Stimulated activated CD8-positive, alpha-beta memory T cell treated with anti-CD3 and anti-CD28 coated beads, Interleukin-7, amount 100 ng/mL, for 4 hours (primary cell): ENCODE measurements around the gene TMEM214.

Experiments
- DNase-seq, 2 donors: peaks; one replicate each; pipeline ENCODE4 v3.0.0-alpha.2; 2020; ENCODE audit warnings: low read depth in 2 of 2

The TMEM214 gene

GRCh38 chr2:27032495-27033252, at the start of gene TMEM214:
TMEM214 (plus strand) TSS chr2:27032965; CDS start chr2:27033016, 51 bp downstream.
- DNase-seq, result peak; percentile 48 to 75

GRCh38 chr2:26983746-26984145, 49.0 kb upstream of the TMEM214 start:
- DNase-seq, result no peak

- DNase-seq, result no peak
Observed at GRCh38 chr2:26985807-26986206, 47.0 kb upstream of the TMEM214 start.

GRCh38 chr2:26986576-26986975, 46.2 kb upstream of the TMEM214 start:
- DNase-seq, result no peak

DNA sequence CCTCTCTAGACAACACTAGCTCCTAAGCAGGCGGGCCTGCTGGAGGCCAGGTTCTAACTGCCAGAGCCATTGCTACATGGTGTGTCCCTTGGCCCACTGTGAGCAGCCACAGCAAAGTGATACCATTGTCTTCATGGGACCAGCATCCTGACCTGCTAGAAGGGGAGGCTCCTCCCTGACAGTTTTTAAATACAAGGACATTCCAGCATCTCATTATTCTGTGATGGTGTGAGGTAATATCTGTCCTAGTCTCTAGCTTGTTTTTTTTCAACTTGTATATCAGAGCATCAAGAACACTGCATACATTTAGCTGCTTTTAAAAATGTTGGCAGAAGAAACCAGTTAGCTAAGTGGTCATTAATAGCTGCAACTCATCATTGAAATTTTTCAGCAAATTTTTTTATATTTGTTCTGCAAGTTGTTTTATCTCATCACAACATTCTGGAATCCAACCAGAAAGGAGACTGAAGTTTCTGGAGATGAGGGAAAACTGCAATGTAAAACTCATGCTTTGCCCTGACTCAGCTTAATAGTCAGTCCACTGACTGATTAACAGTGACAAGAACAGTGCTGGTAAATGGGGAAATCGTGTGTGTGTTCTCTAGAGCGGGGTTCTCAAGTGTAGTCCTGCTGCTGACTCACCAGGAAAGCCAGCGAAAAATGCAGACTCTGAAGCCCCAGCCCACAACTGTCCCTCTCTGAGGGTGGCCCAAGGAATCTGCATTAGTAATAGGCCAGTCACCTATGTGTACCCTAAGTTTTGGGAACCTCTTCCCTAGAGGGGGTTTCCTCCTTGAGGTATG, 44.5 kb upstream of the TMEM214 start:
- DNase-seq, result no peak

GRCh38 chr2:26989156-26989555, 43.6 kb upstream of the TMEM214 start:
- no peak for DNase-seq

DNA sequence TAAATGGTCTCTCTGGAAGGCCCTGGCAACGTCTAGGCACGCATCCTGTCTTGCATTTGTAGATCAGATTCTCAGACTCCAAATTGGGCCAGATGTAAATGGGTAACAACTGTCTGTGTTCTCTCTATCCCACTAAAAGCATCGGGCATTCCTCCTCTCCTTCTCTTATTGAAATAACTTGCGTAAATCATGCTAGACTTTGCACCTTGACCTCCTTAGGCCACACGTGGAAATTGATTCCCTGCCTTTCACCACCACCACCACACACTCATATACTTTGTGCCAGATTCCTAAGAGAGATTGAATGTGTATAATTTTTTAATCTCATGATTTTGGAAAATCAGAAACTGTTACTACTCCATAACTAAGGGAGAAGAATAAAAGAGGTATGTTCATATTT, 41.0 kb upstream of the TMEM214 start:
- DNase-seq, result no peak

GRCh38 chr2:26993768-26994167, 39.0 kb upstream of the TMEM214 start:
- no peak for DNase-seq

DNA sequence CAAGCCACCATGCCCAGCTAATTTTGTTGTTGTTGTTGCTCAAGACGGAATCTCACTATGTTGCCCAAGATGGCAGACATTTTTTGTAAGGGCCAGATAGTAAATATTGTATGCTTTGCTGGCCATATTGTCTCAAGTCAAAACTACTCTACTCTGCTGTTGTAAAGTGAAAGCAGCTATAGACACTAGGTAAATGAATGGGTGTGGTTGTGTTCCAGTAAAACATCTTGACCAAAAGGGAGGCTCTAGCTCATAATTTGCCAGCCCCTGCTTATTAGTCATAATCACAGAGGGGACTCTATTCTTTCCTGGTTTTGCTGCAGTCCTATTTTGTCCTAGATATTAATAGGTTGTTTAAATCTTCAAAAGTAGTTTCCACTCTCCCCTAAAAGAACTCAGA, 37.8 kb upstream of the TMEM214 start:
- no peak for DNase-seq

DNA sequence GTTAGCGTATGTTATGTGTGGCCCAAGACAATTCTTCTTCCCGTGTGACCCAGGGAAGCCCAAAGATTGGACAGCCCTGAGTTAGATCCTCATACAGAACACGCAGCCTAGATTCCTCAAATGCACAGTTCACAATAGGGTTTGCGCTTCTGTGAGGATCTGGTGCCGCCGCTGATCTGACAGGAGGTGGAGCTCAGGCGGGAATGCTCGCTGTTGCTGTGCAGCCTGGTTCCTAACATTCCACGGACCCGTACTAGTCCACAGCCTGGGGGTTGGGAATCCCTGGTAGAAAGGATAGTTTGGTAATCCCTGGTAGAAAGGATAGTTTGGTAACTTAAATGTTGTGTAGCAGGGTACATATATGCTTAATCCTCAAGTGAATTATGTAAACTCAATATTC, 35.4 kb upstream of the TMEM214 start:
- DNase-seq, result no peak

GRCh38 chr2:26998323-26998722, 34.4 kb upstream of the TMEM214 start:
- DNase-seq, result no peak

DNA sequence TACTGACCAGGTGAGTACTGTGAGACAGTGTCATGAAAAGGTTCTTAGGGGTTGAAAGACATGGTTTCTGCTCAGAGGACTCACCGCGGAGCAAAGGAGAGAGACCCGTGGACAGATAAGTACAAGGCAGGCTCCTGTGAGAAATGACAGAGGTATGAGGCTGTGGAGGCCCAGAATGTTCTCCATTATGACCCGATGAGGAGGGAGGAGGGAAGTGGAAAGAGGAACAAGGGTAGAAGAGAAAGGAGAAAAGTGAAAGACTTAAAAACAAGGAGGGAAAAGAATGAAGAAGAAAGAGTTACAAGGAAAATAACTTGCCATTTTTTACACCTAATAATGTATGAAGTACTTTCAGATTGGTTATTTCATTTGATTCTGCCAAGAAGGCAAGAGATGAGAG, 32.5 kb upstream of the TMEM214 start:
- no peak for DNase-seq

DNA sequence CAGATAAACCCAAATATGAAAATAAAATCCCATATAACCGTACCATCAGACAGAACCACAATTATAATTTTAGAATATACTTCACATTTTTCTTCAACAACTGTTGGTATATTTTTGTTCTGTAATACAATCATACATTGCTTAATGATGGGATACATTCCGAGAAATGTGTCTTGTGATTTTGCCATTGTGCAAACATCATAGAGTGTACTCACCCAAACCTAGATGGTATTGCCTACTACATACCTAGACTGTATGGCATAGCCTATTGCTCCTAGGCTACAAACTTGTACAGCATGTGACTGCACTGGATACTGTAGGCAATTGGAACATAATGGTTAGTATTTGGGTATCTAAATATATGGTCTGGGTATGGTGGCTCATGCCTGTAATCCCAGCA, 31.8 kb upstream of the TMEM214 start:
- DNase-seq, result no peak

DNA sequence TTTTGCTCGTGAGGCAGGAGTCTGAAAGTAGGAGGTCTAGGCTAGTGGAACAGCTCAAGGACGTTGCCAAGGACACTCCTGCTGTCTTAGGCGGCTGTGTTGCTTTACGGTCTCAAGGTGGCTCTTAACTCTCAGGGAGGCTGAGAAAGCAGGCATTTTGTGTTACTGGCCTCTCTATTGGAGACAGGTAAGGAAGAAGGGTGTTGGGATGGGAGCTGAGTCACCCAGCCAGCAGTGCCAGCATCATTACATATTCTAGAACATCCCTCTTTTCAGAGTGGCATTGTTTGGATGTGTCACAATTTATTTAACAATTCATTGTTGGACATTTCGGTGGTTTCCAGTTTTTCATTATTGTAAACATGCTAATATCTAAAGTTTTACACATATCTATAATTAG, 30.8 kb upstream of the TMEM214 start:
- DNase-seq, result no peak

DNA sequence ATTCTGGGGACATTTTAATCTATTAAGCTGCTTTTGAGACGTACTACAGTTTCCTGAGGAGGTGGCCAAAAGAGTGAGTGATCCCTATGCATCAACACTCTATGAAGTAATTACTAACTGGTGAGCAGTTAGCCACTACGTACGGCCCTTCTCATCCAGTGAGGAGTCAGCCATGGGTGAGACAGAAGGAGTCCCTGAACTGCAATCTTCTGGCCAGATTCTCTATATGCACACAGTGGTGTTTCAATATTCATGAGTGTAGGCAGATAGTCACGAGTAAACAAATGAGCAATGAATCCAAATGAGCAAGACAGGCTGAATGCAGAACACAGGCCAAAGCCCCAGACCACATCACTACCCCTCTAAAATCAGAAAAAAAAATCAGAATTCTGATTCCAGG, 29.8 kb upstream of the TMEM214 start:
- no peak for DNase-seq

DNA sequence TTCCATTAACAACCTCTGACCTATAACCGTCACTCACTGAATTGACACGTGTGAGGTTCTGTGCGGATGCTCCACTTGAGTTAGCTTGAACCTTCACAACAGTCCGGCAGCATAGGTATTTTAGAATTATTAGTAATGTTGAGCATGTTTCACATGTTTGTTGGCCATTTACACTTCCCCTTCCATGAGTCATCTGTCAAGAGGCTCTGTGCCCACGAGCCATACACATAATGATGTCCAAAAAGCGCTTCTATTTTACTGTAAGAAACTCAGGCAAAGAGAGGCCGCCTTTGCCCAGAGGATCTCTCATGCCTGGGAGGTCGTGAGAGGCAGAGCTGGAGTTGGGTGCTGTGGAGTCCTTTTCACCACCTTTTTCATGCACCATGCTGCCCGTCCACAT, 28.9 kb upstream of the TMEM214 start:
- DNase-seq, result no peak

DNA sequence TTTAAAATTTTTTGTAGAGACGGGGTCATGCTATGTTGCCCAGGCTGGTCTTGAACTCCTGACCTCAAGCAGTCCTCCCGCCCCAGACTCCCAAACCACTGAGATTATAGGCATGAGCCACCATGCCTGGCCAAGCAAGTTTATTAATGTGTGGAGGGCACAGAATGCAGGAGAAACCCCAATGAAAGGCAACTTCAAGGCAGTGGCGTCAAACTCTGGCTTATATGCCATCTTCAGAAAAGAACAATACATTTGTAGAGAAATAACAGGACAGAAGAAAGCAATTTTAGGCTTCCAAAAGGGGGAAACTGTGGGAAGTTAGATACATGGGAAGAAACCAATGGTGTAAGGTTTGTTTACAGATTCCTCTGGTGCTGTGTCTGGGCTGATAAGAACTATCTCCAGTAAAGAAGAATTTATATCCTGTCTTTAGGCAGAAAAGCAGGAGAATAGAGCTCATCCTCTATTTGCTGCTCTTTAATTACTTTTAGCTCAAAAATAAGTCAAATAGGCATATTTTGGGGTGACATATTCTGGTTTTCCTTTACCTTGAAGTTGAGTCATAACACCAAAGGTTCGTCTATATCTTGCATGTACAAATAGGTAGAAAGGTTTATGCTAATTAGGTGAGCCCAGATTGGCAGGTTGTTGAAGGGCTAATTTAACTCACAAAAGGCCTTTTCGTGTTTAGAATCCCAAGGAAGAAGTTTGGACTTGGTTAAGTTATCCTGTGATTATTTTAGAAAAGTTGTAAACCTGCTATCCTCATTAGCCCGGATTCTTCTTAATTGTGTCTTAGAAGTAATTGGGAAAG, 26.0 kb upstream of the TMEM214 start:
- no peak for DNase-seq

DNA sequence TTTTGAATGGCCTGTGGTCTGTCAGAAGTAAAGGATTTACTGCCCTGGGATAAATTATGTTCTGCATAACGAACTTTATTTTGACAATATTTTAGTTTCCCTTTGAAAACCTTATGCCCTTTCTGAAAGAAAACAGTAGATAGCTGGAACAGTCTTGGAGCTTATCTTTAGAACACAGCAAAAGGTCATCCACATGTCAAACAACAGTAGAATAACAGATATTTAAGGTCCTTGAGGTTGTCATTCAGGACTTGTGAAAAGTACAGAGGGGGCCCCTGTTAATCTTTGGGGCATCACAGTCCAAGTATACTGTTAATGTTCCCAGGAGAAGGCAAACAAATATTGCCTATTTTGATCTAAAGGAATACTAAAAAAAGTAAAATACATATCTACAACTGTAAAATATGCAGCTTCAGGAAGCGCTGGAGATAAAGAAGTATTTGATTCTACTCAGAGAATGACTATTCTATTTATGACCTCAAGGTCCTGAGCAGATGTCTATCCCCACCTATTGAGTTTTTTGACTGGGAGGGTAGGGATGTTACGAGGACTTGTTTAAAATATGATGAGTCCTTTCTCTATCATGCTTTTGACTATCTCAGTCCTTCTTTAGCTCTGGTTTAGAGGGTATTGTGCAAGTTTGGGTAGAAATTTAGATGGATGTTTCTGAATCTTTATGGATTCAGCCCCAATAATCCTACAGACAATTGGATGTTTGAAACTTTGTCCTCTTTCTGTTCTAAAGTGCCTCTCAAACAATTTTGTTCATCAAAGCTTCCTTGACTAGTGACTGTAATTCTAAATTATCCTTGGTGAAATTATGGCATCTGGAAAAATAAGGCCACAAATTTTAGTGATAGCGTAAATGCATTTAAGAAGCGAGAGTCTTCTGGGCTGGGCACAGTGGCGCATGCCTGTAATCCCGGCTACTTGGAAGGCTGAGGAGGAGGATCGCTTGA, 25.1 kb upstream of the TMEM214 start:
- no peak for DNase-seq

DNA sequence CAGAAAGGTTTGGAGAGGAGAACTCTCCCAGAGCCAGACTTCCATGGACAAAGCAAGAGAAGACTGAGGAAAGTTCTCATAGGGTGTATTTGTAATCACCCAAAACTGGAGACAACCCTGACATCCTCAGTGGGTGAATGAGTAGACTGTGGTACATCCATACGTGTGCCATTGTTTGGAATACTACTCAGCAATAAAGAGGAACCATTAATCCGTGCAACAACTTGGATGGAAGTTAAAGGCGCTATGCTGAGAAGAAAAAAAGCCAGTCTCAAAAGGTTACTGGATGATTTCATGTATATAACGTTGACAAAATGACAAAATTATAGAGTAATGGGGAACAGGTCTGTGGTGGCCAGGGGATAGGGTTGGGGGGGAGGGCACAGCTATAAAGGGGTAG, 24.1 kb upstream of the TMEM214 start:
- DNase-seq, result no peak

- no peak for DNase-seq
Observed at GRCh38 chr2:27009083-27009482, 23.7 kb upstream of the TMEM214 start.

GRCh38 chr2:27009716-27010115, 23.0 kb upstream of the TMEM214 start:
- no peak for DNase-seq
